HG03108 (cell line): Measurements from ENCODE around the gene DNM3.

Source experiments
- ATAC-seq: cut with Tn5 transposase; IDR thresholded peaks from one replicate; pipeline ENCODE4 v1.9.1; 2021; ENCODE audit warnings: moderate library complexity; ENCODE audit not compliant: unreplicated experiment

Gene DNM3

GRCh38 chr1:171966426-171967220, 125.3 kb downstream of the DNM3 start:
- ATAC-seq: no peak

- no peak for ATAC-seq
Measured at GRCh38 chr1:171969226-171969625, 127.9 kb downstream of the DNM3 start.

- no peak for ATAC-seq
Measured at GRCh38 chr1:171969813-171970212, 128.5 kb downstream of the DNM3 start.

GRCh38 chr1:171972846-171973245, 131.5 kb downstream of the DNM3 start:
- ATAC-seq: no peak

GRCh38 chr1:171973421-171973820, 132.1 kb downstream of the DNM3 start:
- no peak for ATAC-seq

GRCh38 chr1:171981303-171981702, 140.0 kb downstream of the DNM3 start:
- no peak for ATAC-seq

GRCh38 chr1:171983584-171983983, 142.3 kb downstream of the DNM3 start:
- no peak for ATAC-seq

- ATAC-seq: no peak
Measured at GRCh38 chr1:171984262-171984661, 143.0 kb downstream of the DNM3 start.

GRCh38 chr1:171984850-171985485, 143.7 kb downstream of the DNM3 start:
- ATAC-seq: no peak

- no peak for ATAC-seq
Measured at GRCh38 chr1:171985639-171986038, 144.3 kb downstream of the DNM3 start.

- ATAC-seq: no peak
Measured at GRCh38 chr1:171988243-171988885, 147.1 kb downstream of the DNM3 start.

- ATAC-seq: no peak
Measured at GRCh38 chr1:171990371-171990770, 149.1 kb downstream of the DNM3 start.

GRCh38 chr1:171994293-171994692, 153.0 kb downstream of the DNM3 start:
- ATAC-seq: no peak

- no peak for ATAC-seq
Measured at GRCh38 chr1:171995573-171995972, 154.3 kb downstream of the DNM3 start.

- ATAC-seq: no peak
Measured at GRCh38 chr1:171997936-171998335, 156.6 kb downstream of the DNM3 start.

- no peak for ATAC-seq
Measured at GRCh38 chr1:171998711-171999110, 157.4 kb downstream of the DNM3 start.

- no peak for ATAC-seq
Measured at GRCh38 chr1:171999756-172000155, 158.5 kb downstream of the DNM3 start.

- no peak for ATAC-seq
Measured at GRCh38 chr1:172001288-172001687, 160.0 kb downstream of the DNM3 start.

GRCh38 chr1:172002725-172003345, 161.5 kb downstream of the DNM3 start:
- no peak for ATAC-seq

GRCh38 chr1:172003766-172004530, 162.7 kb downstream of the DNM3 start:
- ATAC-seq: no peak

GRCh38 chr1:172004671-172005070, 163.4 kb downstream of the DNM3 start:
- ATAC-seq: no peak
